SU-DHL-6 (cell line): Measurements from ENCODE around the gene KLRC3.

Source experiments
- H2AFZ ChIP-seq: fragments of 200-600 bp; sonication (generic); 2 replicates; pipeline ENCODE4 v1.6.1; 2014; ENCODE audit warnings: low read depth, mild to moderate bottlenecking, moderate library complexity, mixed read lengths, antibody characterized with exemption, low read length; ENCODE audit not compliant: severe bottlenecking
- H3F3A ChIP-seq: fragments of 200-600 bp; shearing (Covaris generic); 2 replicates; pipeline ENCODE4 v1.6.0; 2016; ENCODE audit warnings: antibody characterized with exemption, mild to moderate bottlenecking; ENCODE audit not compliant: insufficient read depth
- H3K27ac ChIP-seq: fragments of 200-600 bp; sonication (generic); 2 replicates; pipeline ENCODE4 v1.5.1; 2016; ENCODE audit warnings: low read depth, mild to moderate bottlenecking, low read length, moderate library complexity, mixed read lengths
- H3K27me3 ChIP-seq: fragments of 200-600 bp; sonication (generic), shearing (Covaris generic); 2 replicates; pipeline ENCODE4 v1.6.0; 2014; ENCODE audit warnings: mild to moderate bottlenecking, low read length
- H3K36me3 ChIP-seq: fragments of 200-600 bp; sonication (generic); 2 replicates; pipeline ENCODE4 v1.6.1; 2014; ENCODE audit warnings: mild to moderate bottlenecking, low read length, mixed read lengths
- H3K4me2 ChIP-seq: fragments of 300-600, 200-600 bp; shearing (Covaris generic), sonication (generic); 2 replicates; pipeline ENCODE4 v1.6.0; 2014; ENCODE audit warnings: low read length, low read depth, mild to moderate bottlenecking; ENCODE audit not compliant: poor library complexity, severe bottlenecking
- H3K4me3 ChIP-seq: fragments of 200-600 bp; sonication (generic); 2 replicates; pipeline ENCODE4 v1.5.1; 2014; ENCODE audit warnings: antibody characterized with exemption, low read length, mild to moderate bottlenecking, mixed read lengths; ENCODE audit not compliant: insufficient read depth, poor library complexity, severe bottlenecking
- H3K79me2 ChIP-seq: fragments of 200-600 bp; sonication (generic); 2 replicates; pipeline ENCODE4 v1.6.1; 2014; ENCODE audit warnings: mild to moderate bottlenecking, low read length, moderate library complexity; ENCODE audit not compliant: insufficient read depth
- H3K9ac ChIP-seq: fragments of 200-600 bp; sonication (generic); 2 replicates; pipeline ENCODE4 v1.7.0; 2014; ENCODE audit warnings: mild to moderate bottlenecking, low read length
- H3K9me2 ChIP-seq: fragments of 200-600 bp; sonication (generic); replicated peaks from 2 replicates; pipeline ENCODE4 v1.6.1; 2014; ENCODE audit warnings: low read length; ENCODE audit not compliant: insufficient read depth
- H3K9me3 ChIP-seq: fragments of 200-600 bp; sonication (generic); 2 replicates; pipeline ENCODE4 v1.6.1; 2014; ENCODE audit warnings: low read length, mixed read lengths; ENCODE audit not compliant: insufficient read depth
- H4K20me1 ChIP-seq: fragments of 200-600 bp; sonication (generic); 2 replicates; pipeline ENCODE4 v1.6.1; 2014; ENCODE audit warnings: low read depth, mild to moderate bottlenecking, antibody characterized with exemption, low read length, moderate library complexity, mixed read lengths
- EZH2phosphoT487 ChIP-seq: fragments of 200-600 bp; sonication (generic), shearing (Covaris generic); conservative IDR thresholded peaks from 2 replicates; pipeline ENCODE4 v1.6.1; 2018; ENCODE audit warnings: mild to moderate bottlenecking, antibody characterized with exemption, low read length, moderate library complexity, mixed read lengths
- TF ChIP-seq, protein P1 (sequence below): fragments of 200-600 bp; sonication (generic); IDR thresholded peaks from one replicate; pipeline ENCODE4 v1.5.1; 2017; ENCODE audit warnings: antibody characterized with exemption, mild to moderate bottlenecking, low read length, moderate library complexity; ENCODE audit not compliant: insufficient read depth, poor library complexity, severe bottlenecking

The KLRC3 gene

DNA sequence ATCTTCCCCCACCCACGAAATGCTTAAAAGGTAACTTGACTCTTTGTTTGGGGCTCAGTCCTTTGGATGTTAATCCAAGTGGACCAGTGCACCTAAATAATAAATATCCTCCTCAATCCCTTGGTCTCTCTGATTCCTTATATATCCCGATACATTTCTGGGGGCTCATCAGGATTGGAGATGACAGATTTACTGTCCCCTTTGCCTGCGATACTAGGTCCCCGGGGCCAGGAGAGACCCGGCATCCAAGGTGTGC is 56.8 kb downstream of the KLRC3 start:
- no peak overlapping the region for H3K4me3 ChIP-seq
- H3K27ac ChIP-seq = no peak overlapping the region
- no peaks in the 10 kb centered on the region for H3K79me2 ChIP-seq
- H3F3A ChIP-seq = no peaks in the 10 kb centered on the region
- TF ChIP-seq, protein P1, sequence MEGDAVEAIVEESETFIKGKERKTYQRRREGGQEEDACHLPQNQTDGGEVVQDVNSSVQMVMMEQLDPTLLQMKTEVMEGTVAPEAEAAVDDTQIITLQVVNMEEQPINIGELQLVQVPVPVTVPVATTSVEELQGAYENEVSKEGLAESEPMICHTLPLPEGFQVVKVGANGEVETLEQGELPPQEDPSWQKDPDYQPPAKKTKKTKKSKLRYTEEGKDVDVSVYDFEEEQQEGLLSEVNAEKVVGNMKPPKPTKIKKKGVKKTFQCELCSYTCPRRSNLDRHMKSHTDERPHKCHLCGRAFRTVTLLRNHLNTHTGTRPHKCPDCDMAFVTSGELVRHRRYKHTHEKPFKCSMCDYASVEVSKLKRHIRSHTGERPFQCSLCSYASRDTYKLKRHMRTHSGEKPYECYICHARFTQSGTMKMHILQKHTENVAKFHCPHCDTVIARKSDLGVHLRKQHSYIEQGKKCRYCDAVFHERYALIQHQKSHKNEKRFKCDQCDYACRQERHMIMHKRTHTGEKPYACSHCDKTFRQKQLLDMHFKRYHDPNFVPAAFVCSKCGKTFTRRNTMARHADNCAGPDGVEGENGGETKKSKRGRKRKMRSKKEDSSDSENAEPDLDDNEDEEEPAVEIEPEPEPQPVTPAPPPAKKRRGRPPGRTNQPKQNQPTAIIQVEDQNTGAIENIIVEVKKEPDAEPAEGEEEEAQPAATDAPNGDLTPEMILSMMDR = no peak
- TF ChIP-seq EZH2phosphoT487 = no peak
- H3K27me3 ChIP-seq = no peaks in the 10 kb centered on the region
- no peaks in the 10 kb centered on the region for H4K20me1 ChIP-seq
- H2AFZ ChIP-seq = no peak overlapping the region
- no peaks in the 10 kb centered on the region for H3K9me2 ChIP-seq
- no peak overlapping the region for H3K9ac ChIP-seq
- no peaks in the 10 kb centered on the region for H3K36me3 ChIP-seq
- H3K9me3 ChIP-seq = no peaks in the 10 kb centered on the region
- H3K4me2 ChIP-seq = no peak overlapping the region

DNA sequence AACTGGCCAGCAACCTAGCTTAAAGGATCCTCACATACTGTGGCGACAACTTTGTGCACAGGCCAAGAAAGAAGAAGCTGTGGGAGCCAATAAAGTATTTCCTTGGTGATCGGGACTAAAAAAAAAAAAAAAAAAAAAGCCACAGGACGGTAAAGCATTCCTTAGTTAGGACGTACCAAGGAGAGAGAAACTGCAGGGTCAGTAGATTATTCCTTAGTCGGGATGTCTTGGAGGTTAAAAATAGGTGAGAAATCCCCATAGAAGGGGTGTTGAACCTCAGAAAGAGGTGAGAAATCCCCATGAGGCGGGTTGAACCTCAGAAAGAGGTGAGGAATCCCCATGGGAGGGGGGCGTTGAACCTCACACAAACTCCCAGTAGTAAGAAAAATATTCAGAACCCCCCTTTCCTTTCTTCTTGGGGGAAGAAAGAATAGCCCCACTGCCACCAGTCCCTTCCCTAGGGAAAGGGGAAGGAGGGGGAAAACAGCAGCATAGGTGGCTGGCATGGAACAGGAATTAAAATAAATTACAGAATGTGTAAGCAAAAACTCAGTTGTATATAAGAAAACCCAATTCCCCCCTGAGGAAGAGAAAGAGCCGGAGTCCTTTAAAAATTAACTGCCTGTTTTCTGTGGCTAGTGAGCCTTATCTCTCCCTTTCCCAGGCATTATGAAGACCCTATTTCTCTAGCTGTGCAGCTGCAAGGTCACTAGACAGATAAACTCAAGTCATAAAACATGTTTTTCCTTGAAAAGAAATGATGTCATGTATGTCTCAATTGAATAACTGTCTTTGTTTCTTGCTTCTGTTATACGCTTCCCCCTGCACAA is 57.4 kb downstream of the KLRC3 start:
- Histone ChIP-seq H3F3A (no peaks in the 10 kb centered on the region), H3K79me2 (no peaks in the 10 kb centered on the region), H3K36me3 (no peaks in the 10 kb centered on the region), H3K4me2 (no peak overlapping the region), H3K9ac (no peak overlapping the region), H3K4me3 (no peak overlapping the region), H3K9me3 (no peaks in the 10 kb centered on the region), H4K20me1 (no peaks in the 10 kb centered on the region), H3K9me2 (no peaks in the 10 kb centered on the region), H3K27ac (no peak overlapping the region), H3K27me3 (no peaks in the 10 kb centered on the region), H2AFZ (no peak overlapping the region)
- no peak for TF ChIP-seq EZH2phosphoT487
- TF ChIP-seq, protein P1 = no peak

DNA sequence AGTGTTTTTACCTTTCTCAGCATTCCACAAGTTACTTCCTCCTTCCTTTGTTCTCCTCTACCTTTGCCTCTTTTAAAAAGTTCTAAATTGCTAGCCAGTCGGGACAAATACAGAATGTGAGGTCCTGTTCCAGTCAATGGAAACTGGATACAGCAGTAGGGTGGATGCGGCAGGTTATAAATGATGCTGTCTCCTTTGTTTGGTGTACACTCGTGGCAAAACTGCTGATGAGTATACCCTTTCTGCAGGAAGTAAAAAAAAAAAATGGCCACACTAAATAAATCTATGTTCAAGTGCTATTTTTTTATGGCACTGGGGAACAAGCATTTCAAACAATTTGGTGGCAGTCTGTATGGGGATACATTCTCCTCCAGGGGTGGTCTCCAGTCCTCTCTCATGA is 58.1 kb downstream of the KLRC3 start:
- Histone ChIP-seq H3K9me3 (no peaks in the 10 kb centered on the region), H3K27me3 (no peaks in the 10 kb centered on the region), H3K27ac (no peak overlapping the region), H3K4me2 (no peak overlapping the region), H3K4me3 (no peak overlapping the region), H4K20me1 (no peaks in the 10 kb centered on the region), H3F3A (no peaks in the 10 kb centered on the region), H3K79me2 (no peaks in the 10 kb centered on the region), H2AFZ (no peak overlapping the region), H3K9ac (no peak overlapping the region), H3K36me3 (no peaks in the 10 kb centered on the region), H3K9me2 (no peaks in the 10 kb centered on the region)
- TF ChIP-seq EZH2phosphoT487 = no peak
- TF ChIP-seq, protein P1 = no peak
